Lower lobe of right lung (tissue), 2 donors: Measurements from ENCODE around the gene OSBPL5. TPM values are rescaled to one million over a fixed set of nuclear protein-coding genes. Genes with fewer than 3 reads are reported as not detected.

Source experiments
- ATAC-seq, 2 donors: fragments of 200-7000 bp; cut with Tn5 transposase; one replicate each; pipeline ENCODE4 v1.9.1; 2020 to 2022; ENCODE audit warnings: mild to moderate bottlenecking in 2 of 2, moderate library complexity in 2 of 2
- DNase-seq: peaks from one replicate; pipeline ENCODE4 v3.0.0-alpha.2; 2020
- H3K27ac ChIP-seq: fragments of 200-600 bp; one replicate; pipeline ENCODE4 v1.8.0; 2022
- H3K27me3 ChIP-seq: fragments of 200-600 bp; one replicate; pipeline ENCODE4 v1.8.0; 2022; ENCODE audit warnings: low read depth
- H3K36me3 ChIP-seq: fragments of 200-600 bp; one replicate; pipeline ENCODE4 v1.8.0; 2022; ENCODE audit warnings: mild to moderate bottlenecking
- H3K4me1 ChIP-seq: fragments of 200-600 bp; one replicate; pipeline ENCODE4 v1.8.0; 2022
- H3K4me3 ChIP-seq: fragments of 200-600 bp; one replicate; pipeline ENCODE4 v1.8.0; 2022; ENCODE audit warnings: mild to moderate bottlenecking
- H3K9me3 ChIP-seq: fragments of 200-600 bp; one replicate; pipeline ENCODE4 v1.8.0; 2022
- CTCF ChIP-seq: fragments of 200-600 bp; IDR thresholded peaks from one replicate; pipeline ENCODE4 v1.8.0; 2022; ENCODE audit warnings: antibody characterized with exemption, mild to moderate bottlenecking
- intact Hi-C: fragments of 100-400 bp; cut with DNase I; formaldehyde crosslinking; loops from one replicate; pipeline ENCODE4 v1.11.0; 2022
- total RNA-seq: library from RNA; stranded (reverse); fragmentation: NEBNext Ultra II Directional; extraction: Animal tissue kit (Norgen Biotek cat#: 25700); gene quantifications from one replicate; pipeline ENCODE4 v1.2.1, GENCODE V29; 2021
- donor health status: DM: no; HTN: yes; CAD: no; lungs with severe emphysema.

The OSBPL5 gene
- total RNA-seq, 1 donor from 2014 or later = 46.2 TPM

GRCh38 chr11:3200388-3201111 lies 35.4 kb upstream of the OSBPL5 start:
- intact Hi-C loops = no loop called here
- ATAC-seq (no peak), DNase-seq (no peak)
- no peak overlapping the region for H3K4me3 ChIP-seq
- TF ChIP-seq CTCF = no peak
- no peaks in the 10 kb centered on the region for H3K36me3 ChIP-seq
- no peaks in the 10 kb centered on the region for H3K9me3 ChIP-seq
- peaks cover 50% of the 10 kb centered on the region for H3K27me3 ChIP-seq
- H3K4me1 ChIP-seq = peaks cover 10% of the 10 kb centered on the region
- no peak overlapping the region for H3K27ac ChIP-seq

- no peak overlapping the region for H3K4me3 ChIP-seq
- peaks cover 10% of the 10 kb centered on the region for H3K4me1 ChIP-seq
- intact Hi-C loops = no loop called here
- no peak for TF ChIP-seq CTCF
- no peak for DNase-seq
- ATAC-seq = no peak
- H3K36me3 ChIP-seq = no peaks in the 10 kb centered on the region
- no peaks in the 10 kb centered on the region for H3K9me3 ChIP-seq
- H3K27me3 ChIP-seq = peaks cover 52% of the 10 kb centered on the region
- no peak overlapping the region for H3K27ac ChIP-seq
Measured at GRCh38 chr11:3199537-3200295, 34.6 kb upstream of the OSBPL5 start.

GRCh38 chr11:3198815-3199214 lies 33.7 kb upstream of the OSBPL5 start:
- TF ChIP-seq CTCF = no peak

GRCh38 chr11:3197878-3198528 lies 32.9 kb upstream of the OSBPL5 start:
- no peak overlapping the region for H3K4me3 ChIP-seq
- H3K36me3 ChIP-seq = no peaks in the 10 kb centered on the region
- H3K4me1 ChIP-seq = peaks cover 3% of the 10 kb centered on the region
- H3K27me3 ChIP-seq = peaks cover 41% of the 10 kb centered on the region
- no peaks in the 10 kb centered on the region for H3K9me3 ChIP-seq
- no peak for ATAC-seq
- intact Hi-C loops = no loop called here
- TF ChIP-seq CTCF = no peak
- DNase-seq = no peak
- H3K27ac ChIP-seq = no peak overlapping the region

More at GRCh38 chr11:3198815-3199214, 33.7 kb upstream of the OSBPL5 start:
- Histone ChIP-seq H3K4me1 (peaks cover 10% of the 10 kb centered on the region), H3K4me3 (no peak overlapping the region), H3K9me3 (no peaks in the 10 kb centered on the region), H3K27me3 (peaks cover 49% of the 10 kb centered on the region), H3K36me3 (no peaks in the 10 kb centered on the region), H3K27ac (no peak overlapping the region)
- intact Hi-C loops = no loop called here
- DNase-seq (no peak), ATAC-seq (no peak)

GRCh38 chr11:3197044-3197695 lies 32.1 kb upstream of the OSBPL5 start:
- intact Hi-C loops = no loop called here
- H3K4me1 ChIP-seq = no peaks in the 10 kb centered on the region
- no peak overlapping the region for H3K4me3 ChIP-seq
- H3K27me3 ChIP-seq = peaks cover 33% of the 10 kb centered on the region
- no peaks in the 10 kb centered on the region for H3K36me3 ChIP-seq
- no peak for DNase-seq
- TF ChIP-seq CTCF = no peak
- no peaks in the 10 kb centered on the region for H3K9me3 ChIP-seq
- no peak for ATAC-seq
- no peak overlapping the region for H3K27ac ChIP-seq
